CD14-positive monocyte (primary cell): ENCODE measurements around the gene REN. TPM values are rescaled to one million over a fixed set of nuclear protein-coding genes. Genes with fewer than 3 reads are reported as not detected.

Experiments
- DNase-seq, 3 donors: peaks; one replicate each; pipeline ENCODE4 v3.0.0-alpha.2; 2011 to 2022
- H2AFZ ChIP-seq: 2 replicates; pipeline ENCODE4 v1.6.0; 2012; ENCODE audit warnings: mild to moderate bottlenecking, low read depth, low read length, inconsistent platforms; ENCODE audit not compliant: insufficient read depth, poor library complexity, severe bottlenecking
- H3K27ac ChIP-seq, 2 donors: 1 replicate in 1 of 2; 2 replicates in 1 of 2; pipeline ENCODE4 v1.5.1; 2012 to 2013; ENCODE audit warnings: low read length in 2 of 2, control low read depth in 1 of 2, inconsistent platforms in 1 of 2, low read depth in 1 of 2, mild to moderate bottlenecking in 1 of 2
- H3K27me3 ChIP-seq, 2 donors: one replicate each; pipeline versions ENCODE4 v1.6.0 to v1.6.1; 2011 to 2013; ENCODE audit warnings: low read length in 2 of 2; ENCODE audit not compliant: control insufficient read depth in 2 of 2, insufficient read depth in 2 of 2
- H3K36me3 ChIP-seq, 2 donors: replicated peaks in 1 of 2; 1 replicate in 1 of 2; 2 replicates in 1 of 2; pipeline versions ENCODE4 v1.5.1 to v1.6.1; 2012 to 2013; ENCODE audit warnings: low read length in 2 of 2, control low read depth in 1 of 2, inconsistent platforms in 1 of 2, mild to moderate bottlenecking in 1 of 2; ENCODE audit not compliant: insufficient read depth in 2 of 2, control insufficient read depth in 1 of 2
- H3K4me1 ChIP-seq, 2 donors: 1 replicate in 1 of 2; 2 replicates in 1 of 2; pipeline versions ENCODE4 v1.5.1 to v1.6.1; 2012 to 2013; ENCODE audit warnings: low read length in 2 of 2, control low read depth in 1 of 2, inconsistent platforms in 1 of 2, mild to moderate bottlenecking in 1 of 2, moderate library complexity in 1 of 2; ENCODE audit not compliant: insufficient read depth in 2 of 2, control insufficient read depth in 1 of 2
- H3K4me2 ChIP-seq: replicated peaks from 2 replicates; pipeline ENCODE3; 2012; ENCODE audit warnings: low read length, moderate library complexity, mild to moderate bottlenecking; ENCODE audit not compliant: poor library complexity, severe bottlenecking; ENCODE audit errors: extremely low read depth
- H3K4me3 ChIP-seq, 3 experiments: fragments of 200-600 bp in 1 of 3; sonication (generic) in 1 of 3; replicated peaks in 1 of 3; 1 replicate in 2 of 3; 2 replicates in 1 of 3; pipeline ENCODE4 v1.5.1; 2011 to 2013; ENCODE audit warnings: low read length in 3 of 3, mild to moderate bottlenecking in 3 of 3, control low read depth in 2 of 3, low read depth in 2 of 3, inconsistent platforms in 1 of 3, moderate library complexity in 1 of 3
- H3K79me2 ChIP-seq: 2 replicates; pipeline ENCODE4 v1.6.0; 2012; ENCODE audit warnings: mild to moderate bottlenecking, control low read depth, inconsistent platforms, low read length, moderate library complexity; ENCODE audit not compliant: insufficient read depth
- H3K9ac ChIP-seq: 2 replicates; pipeline ENCODE4 v1.6.0; 2017; ENCODE audit warnings: low read length, mild to moderate bottlenecking; ENCODE audit not compliant: insufficient read depth, poor library complexity, severe bottlenecking
- H3K9me3 ChIP-seq, 2 donors: replicated peaks in 1 of 2; 1 replicate in 1 of 2; 2 replicates in 1 of 2; pipeline versions ENCODE4 v1.5.1 to v1.6.1; 2012 to 2013; ENCODE audit warnings: low read length in 2 of 2, control low read depth in 1 of 2; ENCODE audit not compliant: control insufficient read depth in 1 of 2, insufficient read depth in 1 of 2
- H4K20me1 ChIP-seq: 2 replicates; pipeline ENCODE4 v1.6.0; 2012; ENCODE audit warnings: mild to moderate bottlenecking, low read length, control low read depth, moderate library complexity; ENCODE audit not compliant: insufficient read depth
- H3K27ac Mint-ChIP-seq, 7 donors: one replicate each; pipeline ENCODE4 v1.8.0; 2020; ENCODE audit warnings: mild to moderate bottlenecking in 7 of 7, mixed read lengths in 7 of 7, moderate library complexity in 6 of 7, inconsistent platforms in 2 of 7
- H3K27me3 Mint-ChIP-seq, 3 donors: one replicate each; pipeline ENCODE4 v1.8.0; 2021 to 2022; ENCODE audit warnings: low read depth in 3 of 3, mild to moderate bottlenecking in 3 of 3, mixed read lengths in 3 of 3, moderate library complexity in 3 of 3, inconsistent platforms in 1 of 3
- H3K36me3 Mint-ChIP-seq, 2 donors: one replicate each; pipeline ENCODE4 v1.8.0; 2020; ENCODE audit warnings: mixed read lengths in 2 of 2, inconsistent platforms in 1 of 2, mild to moderate bottlenecking in 1 of 2
- H3K4me1 Mint-ChIP-seq: one replicate; pipeline ENCODE4 v1.8.0; 2020; ENCODE audit warnings: mild to moderate bottlenecking, mixed read lengths
- H3K4me3 Mint-ChIP-seq, 2 donors: one replicate each; pipeline ENCODE4 v1.8.0; 2020; ENCODE audit warnings: mild to moderate bottlenecking in 2 of 2, mixed read lengths in 2 of 2, moderate library complexity in 1 of 2
- H3K9me3 Mint-ChIP-seq, 7 donors: one replicate each; pipeline ENCODE4 v1.8.0; 2020 to 2022; ENCODE audit warnings: mixed read lengths in 7 of 7, mild to moderate bottlenecking in 6 of 7, moderate library complexity in 6 of 7, inconsistent platforms in 2 of 7
- WGBS: methylation state at CpG from one replicate; pipeline ENCODE4 v1.1.5; 2013; ENCODE audit warnings: missing lambda C conversion rate; ENCODE audit not compliant: insufficient coverage; 5-methylcytosine and 5-hydroxymethylcytosine counted together
- intact Hi-C, 2 donors: fragments of 100-400 bp; cut with micrococcal nuclease; formaldehyde crosslinking; loops; one replicate each; pipeline versions ENCODE4 v1.15.0 to v1.15.1; 2023
- polyA plus RNA-seq, 3 donors: library from polyadenylated mRNA; depleted of rRNA in 1 of 3; unstranded in 2 of 3; stranded (reverse) in 1 of 3; fragments of 300-500 nt in 2 of 3; fragments of >200 nt in 1 of 3; fragmentation: Illumina TruSeq in 2 of 3; gene quantifications; 1 replicate in 2 of 3; 2 replicates in 1 of 3; pipeline ENCODE4 v1.2.3, GENCODE V29; 2012 to 2021
- TF ChIP-seq, protein P1 (sequence below): fragments of 200-600 bp; IDR thresholded peaks from one replicate; pipeline ENCODE4 v1.8.0; 2022; ENCODE audit warnings: antibody characterized with exemption, mild to moderate bottlenecking

Gene REN
- polyA plus RNA-seq, 3 donors, result not detected

- H3K4me3 Mint-ChIP-seq, result no peak overlapping the region
- DNase-seq, result no peak
Observed at GRCh38 chr1:204169858-204170257, 3.7 kb upstream of the REN start.

DNA sequence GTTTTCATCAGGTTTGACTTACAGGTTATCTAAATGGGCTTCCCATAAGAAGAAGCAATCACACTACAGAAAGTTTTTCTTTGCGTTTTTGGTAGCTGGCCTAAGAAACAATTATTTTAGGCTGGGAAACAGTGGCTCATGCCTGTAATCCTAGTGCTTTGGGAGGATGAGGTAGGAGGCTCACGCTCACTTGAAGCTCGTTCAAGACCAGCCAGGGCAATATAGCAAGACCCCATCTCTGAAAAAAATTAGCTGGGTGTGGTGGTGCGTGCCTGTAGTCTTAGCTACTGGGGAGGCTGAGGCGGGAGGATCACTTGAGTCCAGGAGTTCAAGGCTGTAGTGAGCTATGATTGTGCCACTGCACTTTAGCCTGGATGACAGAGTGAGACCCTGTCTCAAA, 1.6 kb upstream of the REN start:
- Histone ChIP-seq H3K36me3 (no peaks in the 10 kb centered on the region), H2AFZ (no peak overlapping the region), H3K4me3 (no peak overlapping the region), H3K4me2 (no peak overlapping the region), H4K20me1 (no peaks in the 10 kb centered on the region), H3K4me1 (no peaks in the 10 kb centered on the region), H3K79me2 (no peaks in the 10 kb centered on the region), H3K27ac (no peak overlapping the region), H3K9me3 (peaks cover 18 to 26% of the 10 kb centered on the region in 2 donors), H3K9ac (no peak overlapping the region), H3K27me3 (no peaks in the 10 kb centered on the region)
- intact Hi-C loops, result no loop called here
- Mint-ChIP-seq H3K4me1 (peaks cover 4% of the 10 kb centered on the region), H3K27me3 (peaks cover 4 to 5% (median 4%) of the 10 kb centered on the region in 3 donors), H3K36me3 (no peaks in the 10 kb centered on the region), H3K4me3 (no peak overlapping the region), H3K27ac (no peak overlapping the region), H3K9me3 (peaks cover 10 to 33% (median 26%) of the 10 kb centered on the region in 7 donors)
- TF ChIP-seq, protein P1, sequence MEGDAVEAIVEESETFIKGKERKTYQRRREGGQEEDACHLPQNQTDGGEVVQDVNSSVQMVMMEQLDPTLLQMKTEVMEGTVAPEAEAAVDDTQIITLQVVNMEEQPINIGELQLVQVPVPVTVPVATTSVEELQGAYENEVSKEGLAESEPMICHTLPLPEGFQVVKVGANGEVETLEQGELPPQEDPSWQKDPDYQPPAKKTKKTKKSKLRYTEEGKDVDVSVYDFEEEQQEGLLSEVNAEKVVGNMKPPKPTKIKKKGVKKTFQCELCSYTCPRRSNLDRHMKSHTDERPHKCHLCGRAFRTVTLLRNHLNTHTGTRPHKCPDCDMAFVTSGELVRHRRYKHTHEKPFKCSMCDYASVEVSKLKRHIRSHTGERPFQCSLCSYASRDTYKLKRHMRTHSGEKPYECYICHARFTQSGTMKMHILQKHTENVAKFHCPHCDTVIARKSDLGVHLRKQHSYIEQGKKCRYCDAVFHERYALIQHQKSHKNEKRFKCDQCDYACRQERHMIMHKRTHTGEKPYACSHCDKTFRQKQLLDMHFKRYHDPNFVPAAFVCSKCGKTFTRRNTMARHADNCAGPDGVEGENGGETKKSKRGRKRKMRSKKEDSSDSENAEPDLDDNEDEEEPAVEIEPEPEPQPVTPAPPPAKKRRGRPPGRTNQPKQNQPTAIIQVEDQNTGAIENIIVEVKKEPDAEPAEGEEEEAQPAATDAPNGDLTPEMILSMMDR, result no peak
- no peak for DNase-seq
- 91% methylated on average over 3 of the region's 5 CpGs for WGBS

More at GRCh38 chr1:204169858-204170257, 3.7 kb upstream of the REN start:
- no peaks in the 10 kb centered on the region for H4K20me1 ChIP-seq
- no peaks in the 10 kb centered on the region for H3K79me2 ChIP-seq
- no peak overlapping the region for H3K9ac ChIP-seq
- Mint-ChIP-seq H3K9me3 (peaks cover 10 to 33% (median 26%) of the 10 kb centered on the region in 7 donors), H3K27me3 (peaks cover 3 to 6% (median 4%) of the 10 kb centered on the region in 3 donors), H3K4me1 (peaks cover 4% of the 10 kb centered on the region), H3K27ac (no peak overlapping the region), H3K36me3 (no peaks in the 10 kb centered on the region)
- WGBS, result 100% methylated on average over 1 of the region's 4 CpGs
- H3K4me2 ChIP-seq, result no peak overlapping the region
- H3K4me3 ChIP-seq, result no peak overlapping the region
- intact Hi-C loops, result no loop called here
- H3K4me1 ChIP-seq, result no peaks in the 10 kb centered on the region
- H3K27ac ChIP-seq, result no peak overlapping the region
- H2AFZ ChIP-seq, result no peak overlapping the region
- no peaks in the 10 kb centered on the region for H3K27me3 ChIP-seq
- TF ChIP-seq, protein P1, result no peak
- peaks cover 18 to 26% of the 10 kb centered on the region in 2 donors for H3K9me3 ChIP-seq
- H3K36me3 ChIP-seq, result no peaks in the 10 kb centered on the region
